Measurements from ENCODE around the gene GAS6. TPM values are rescaled to one million over a fixed set of nuclear protein-coding genes. Genes with fewer than 3 reads are reported as not detected.

Gene GAS6
- total and polyA plus RNA-seq, 11 donors, result 96.7 to 438 (median 183) TPM

- ATAC-seq, result peak; percentile 69 to 79 (median 73)
- no peak overlapping the region for H3K4me3 ChIP-seq
- peaks cover 19 to 85% (median 66%) of the 10 kb centered on the region in 12 donors for H3K4me1 ChIP-seq
- no peak for TF ChIP-seq CTCF (IDR thresholded peaks at IDR 0.05)
- TF ChIP-seq POLR2A (IDR thresholded peaks at IDR 0.05), result no peak
- peak overlapping the region in 10 of 12 donors; percentile 2 to 78 (median 42) for H3K27ac ChIP-seq
- H3K36me3 ChIP-seq, result peaks cover 0 to 20% (median 0%) of the 10 kb centered on the region in 9 donors
- intact Hi-C loops (cut with DNase I), result loop anchor here in 1 of 10 donors (1.0 kb wide), 1 partner anchor 8 kb away; no protein-coding TSS in a partner anchor
- WGBS, 4 donors, result 41 to 65% (median 59%) methylated on average over 19 to 33 of the region's 33 CpGs
- no peaks in the 10 kb centered on the region for H3K9me3 ChIP-seq
- DNase-seq, result peak in 4 of 5 donors; percentile 57 to 80 (median 70)
- no peaks in the 10 kb centered on the region for H3K27me3 ChIP-seq
Measured at GRCh38 chr13:113855012-113855921, 8.6 kb downstream of the GAS6 start.

GRCh38 chr13:113854238-113855011 lies 9.5 kb downstream of the GAS6 start:
- ATAC-seq (peak; percentile 25 to 71 (median 46)), DNase-seq (peak; percentile 63 to 82 (median 70))
- intact Hi-C loops (cut with DNase I), result loop anchor here in 1 of 10 donors (1.0 kb wide), 1 partner anchor 9 kb away; no protein-coding TSS in a partner anchor
- 33 to 39% (median 36%) methylated on average over 25 to 31 of the region's 31 CpGs for WGBS, 4 donors
- Histone ChIP-seq H3K9me3 (no peaks in the 10 kb centered on the region), H3K36me3 (peaks cover 0 to 19% (median 0%) of the 10 kb centered on the region in 9 donors), H3K27ac (peak overlapping the region in 10 of 12 donors; percentile 8 to 78 (median 46)), H3K4me1 (peaks cover 19 to 86% (median 67%) of the 10 kb centered on the region in 12 donors), H3K27me3 (no peaks in the 10 kb centered on the region), H3K4me3 (peak overlapping the region in 1 of 12 donors; percentile 1)
- TF ChIP-seq POLR2A (IDR thresholded peaks at IDR 0.05), result no peak
- TF ChIP-seq CTCF (IDR thresholded peaks at IDR 0.05), result no peak

DNA sequence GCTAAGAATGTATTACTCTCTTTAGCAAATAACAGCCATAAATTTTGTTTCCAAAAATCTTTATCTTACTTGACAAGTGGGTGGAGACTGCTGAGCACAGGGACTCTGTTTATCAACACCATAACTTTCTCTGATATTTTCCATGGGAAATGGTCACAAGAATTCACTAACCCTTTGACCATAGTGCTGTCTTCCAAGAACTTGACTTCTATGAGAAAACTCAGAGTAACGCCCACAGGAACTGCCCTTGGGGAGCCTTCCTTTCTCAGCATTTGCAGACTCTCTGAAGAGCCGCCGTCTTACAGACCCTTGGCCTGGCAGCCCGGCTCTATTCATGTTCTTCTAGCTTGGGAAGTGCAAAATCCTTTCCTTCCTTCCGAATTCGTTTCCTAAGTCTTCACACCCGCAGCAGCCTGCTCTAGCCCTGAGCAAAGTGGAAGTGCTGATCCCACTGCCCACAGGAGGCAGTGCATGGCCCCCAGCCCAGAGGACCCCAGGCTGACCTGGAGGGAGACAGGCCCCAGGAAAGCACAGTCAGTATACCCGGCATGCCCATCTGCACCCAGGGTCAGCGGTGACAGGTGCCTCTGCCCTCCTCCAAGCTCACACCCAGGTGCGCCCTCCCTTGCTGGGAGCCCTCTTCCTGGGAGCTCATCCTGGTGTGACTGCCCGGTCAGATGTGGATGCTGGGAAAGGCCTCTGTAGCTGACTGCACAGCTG lies 10.2 kb downstream of the GAS6 start:
- DNase-seq (peak in 4 of 5 donors; percentile 56 to 73 (median 62)), ATAC-seq (peak in 3 of 4 donors; percentile 10 to 59 (median 25))
- H3K27me3 ChIP-seq, result no peaks in the 10 kb centered on the region
- H3K36me3 ChIP-seq, result peaks cover 0 to 14% (median 0%) of the 10 kb centered on the region in 9 donors
- H3K9me3 ChIP-seq, result no peaks in the 10 kb centered on the region
- peak overlapping the region in 2 of 12 donors; percentile 1 to 2 for H3K4me3 ChIP-seq
- peak overlapping the region in 10 of 12 donors; percentile 41 to 78 (median 50) for H3K27ac ChIP-seq
- intact Hi-C loops (cut with DNase I), result no loop called here
- TF ChIP-seq CTCF (IDR thresholded peaks at IDR 0.05) (no peak), POLR2A (IDR thresholded peaks at IDR 0.05) (no peak)
- H3K4me1 ChIP-seq, result peaks cover 19 to 88% (median 72%) of the 10 kb centered on the region in 12 donors
- WGBS, 4 donors, result 31 to 41% (median 39%) methylated on average over 10 to 11 of the region's 11 CpGs
